Raji (cell line): ENCODE measurements around the gene EHMT1.

Experiments
- POLR2A ChIP-seq: IDR thresholded peaks from 2 replicates; pipeline ENCODE4 v1.6.1; 2011; ENCODE audit warnings: low read depth, low read length, control low read depth; ENCODE audit not compliant: insufficient read depth

Gene EHMT1

DNA sequence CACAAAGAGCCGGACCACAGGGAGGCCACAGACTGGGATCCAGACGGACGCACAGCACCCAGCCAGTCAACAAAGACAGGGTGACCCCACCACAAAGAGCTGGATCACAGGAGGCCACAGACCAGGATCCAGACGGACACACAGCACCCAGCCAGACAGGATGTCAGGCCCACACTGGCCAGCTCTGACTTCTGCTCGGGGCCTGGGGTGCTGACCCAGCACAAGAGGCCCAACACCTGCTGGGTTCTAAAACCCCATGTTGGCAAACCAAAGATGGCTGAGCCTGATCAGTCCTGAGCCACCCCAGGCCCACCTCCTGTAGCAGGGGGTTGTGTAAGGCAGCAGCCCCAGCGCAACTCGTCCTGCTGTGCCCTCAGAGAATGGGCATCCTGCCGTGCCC lies 34.8 kb upstream of the EHMT1 start:
- TF ChIP-seq POLR2A = no peak

DNA sequence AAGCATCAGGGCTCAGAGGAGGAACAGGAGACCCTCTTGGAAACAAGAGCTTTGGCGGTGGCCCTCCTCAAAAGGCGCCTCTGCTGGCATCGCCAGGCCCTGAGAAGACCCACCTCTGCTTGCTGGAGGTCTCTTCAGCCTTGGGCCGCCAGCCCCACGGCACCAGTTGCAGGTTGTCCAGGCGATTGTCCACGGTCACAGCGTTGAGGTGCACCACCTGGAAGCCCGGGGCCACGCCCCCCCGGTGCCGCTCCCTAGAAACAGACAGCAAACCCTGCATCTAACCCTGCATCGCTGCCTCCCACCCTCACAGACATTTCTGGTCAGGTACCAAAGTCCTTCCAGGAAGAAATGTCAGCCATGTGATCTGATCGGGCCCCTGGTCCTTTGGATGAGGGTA lies 32.0 kb upstream of the EHMT1 start:
- no peak for TF ChIP-seq POLR2A

DNA sequence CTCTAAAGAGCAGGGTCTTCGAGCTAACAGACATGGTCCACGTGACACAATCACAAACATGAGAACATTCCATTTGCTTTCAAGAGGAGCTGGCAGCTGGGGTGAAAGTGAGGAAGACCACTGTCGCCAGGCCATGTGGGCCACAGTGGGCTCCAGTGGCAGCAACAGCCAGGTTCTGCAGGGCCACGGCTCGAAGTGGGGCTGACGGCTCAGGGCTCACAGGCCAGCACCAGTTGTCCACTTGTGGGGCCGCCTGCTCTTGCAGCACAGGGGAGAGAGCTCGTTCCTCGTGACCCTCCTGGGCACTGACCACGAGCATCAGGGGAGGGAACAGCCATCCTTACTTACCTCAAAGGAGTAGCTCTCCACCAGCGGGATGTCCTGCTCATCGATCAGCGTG lies 30.5 kb upstream of the EHMT1 start:
- no peak for TF ChIP-seq POLR2A

DNA sequence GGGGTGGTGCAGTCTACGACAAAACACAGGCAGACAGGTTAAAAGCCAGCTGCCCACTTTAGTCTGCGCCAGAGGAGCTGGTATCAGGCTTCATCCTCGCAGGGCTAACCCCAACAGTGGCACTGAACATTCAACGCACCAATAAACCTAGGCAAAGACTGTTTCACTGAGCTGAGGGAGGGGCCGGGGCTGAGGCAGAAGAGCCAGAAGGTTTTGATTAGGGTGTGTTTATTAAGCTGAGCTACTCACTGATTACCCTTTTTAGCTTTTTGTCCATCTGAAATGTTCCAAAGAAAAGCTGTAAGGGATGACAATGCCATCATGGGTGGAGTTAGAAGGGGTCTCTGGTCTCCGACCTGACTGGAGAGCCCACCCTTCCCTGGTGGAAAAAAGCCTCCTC lies 29.9 kb upstream of the EHMT1 start:
- no peak for TF ChIP-seq POLR2A

DNA sequence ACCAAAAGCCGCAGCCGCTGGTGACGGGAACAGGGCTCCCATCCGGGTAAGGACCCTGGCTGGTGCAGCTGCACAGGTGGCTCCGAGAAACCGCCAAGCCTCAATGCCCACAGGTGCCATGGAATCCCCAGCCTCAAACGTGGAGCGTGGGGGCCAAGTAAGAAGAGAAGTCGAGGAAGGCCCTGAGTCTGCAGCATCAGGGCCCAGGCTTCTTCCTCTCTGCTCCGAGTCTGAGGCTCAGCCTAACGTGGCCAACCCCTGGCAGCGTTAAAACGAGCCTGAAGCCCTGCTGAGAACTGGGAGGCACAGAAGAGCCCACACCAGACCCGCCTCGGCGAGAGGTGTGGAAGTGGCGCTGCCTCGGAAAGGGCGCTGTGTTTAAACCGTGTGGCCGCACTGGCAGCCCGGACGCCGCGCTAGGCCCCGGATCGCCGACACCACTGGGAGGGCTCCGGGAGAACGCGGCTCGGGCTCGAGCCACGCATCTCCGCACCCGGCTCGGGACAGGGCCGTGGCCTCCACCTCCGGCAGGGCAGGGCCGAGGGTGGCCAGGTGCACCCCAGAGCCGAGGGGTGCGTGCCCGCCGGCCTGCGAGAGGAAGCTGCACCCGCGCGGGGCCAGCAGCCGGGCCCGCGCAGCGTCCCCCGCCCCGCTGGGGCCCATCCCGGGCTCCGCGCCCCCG lies 29.2 kb upstream of the EHMT1 start:
- no peak for TF ChIP-seq POLR2A

DNA sequence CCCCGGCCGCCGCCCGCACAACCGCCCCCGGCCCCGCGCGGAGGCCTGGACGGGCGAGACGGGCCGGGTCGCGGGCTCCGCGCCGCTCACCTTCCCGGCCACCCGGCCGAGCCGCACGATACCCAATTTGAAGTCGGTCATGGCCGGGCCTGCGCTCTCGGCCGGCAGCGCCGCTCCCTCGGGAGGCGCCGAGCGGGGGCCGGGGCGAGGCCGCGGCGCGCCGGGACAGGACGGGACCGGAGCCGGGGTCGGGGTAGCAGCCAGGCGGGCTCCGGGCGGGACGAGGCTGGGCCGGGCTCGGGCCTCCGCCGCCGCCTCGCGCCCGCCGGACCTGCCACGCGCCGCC lies 28.7 kb upstream of the EHMT1 start:
- no peak for TF ChIP-seq POLR2A

DNA sequence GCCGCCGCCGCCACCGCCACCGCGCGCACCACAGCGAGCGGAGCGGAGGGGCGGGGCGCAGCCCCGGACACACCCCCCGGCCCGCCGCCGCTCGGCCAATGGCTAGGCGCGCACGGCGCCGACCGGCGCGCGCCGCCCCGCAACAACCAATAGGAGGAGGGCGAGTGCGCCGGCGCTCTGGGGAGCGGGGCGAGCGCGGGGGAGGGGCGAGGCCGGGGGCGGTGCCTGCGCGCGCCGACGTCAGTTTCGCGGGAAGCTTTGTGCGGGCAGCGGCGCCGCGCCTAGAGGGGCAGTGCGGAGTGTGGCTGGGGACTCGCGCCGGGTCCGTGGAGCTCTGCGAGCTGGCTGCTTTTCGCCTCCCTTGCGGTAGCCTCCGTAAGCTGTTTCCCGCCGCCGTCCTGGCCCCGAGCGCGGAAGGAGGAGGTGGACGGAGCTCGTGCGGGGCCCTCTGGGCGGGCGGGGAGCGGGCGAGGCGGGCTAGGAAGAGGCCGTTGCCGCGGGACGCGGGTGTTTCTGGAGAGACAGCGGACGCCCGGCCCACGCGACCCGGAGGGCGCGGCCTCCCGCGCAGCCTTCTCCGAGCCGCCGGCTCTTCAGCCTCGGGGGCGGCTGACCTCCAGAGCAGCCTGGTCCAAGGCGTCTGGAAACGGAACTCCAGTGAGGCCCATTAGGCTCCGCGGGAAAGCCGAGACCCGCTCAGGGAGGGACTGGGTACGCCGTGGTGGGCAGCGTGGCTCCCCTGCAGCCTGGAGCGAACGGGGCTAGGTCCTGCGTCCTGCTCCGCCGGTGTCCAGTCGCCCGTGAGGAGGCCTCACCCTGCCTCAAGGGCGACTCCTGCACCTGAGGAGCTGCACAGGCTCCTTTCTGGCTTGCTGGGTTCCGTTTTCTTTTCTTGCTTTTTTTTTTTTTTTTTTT lies 28.1 kb upstream of the EHMT1 start, which contains the start of gene ZMYND19:
TSS of gene ZMYND19 (minus strand) at position 44 of the 915 bp plus-strand sequence. CDS start 249 bp downstream, outside the sequence.
- peak; percentile 70 for TF ChIP-seq POLR2A

DNA sequence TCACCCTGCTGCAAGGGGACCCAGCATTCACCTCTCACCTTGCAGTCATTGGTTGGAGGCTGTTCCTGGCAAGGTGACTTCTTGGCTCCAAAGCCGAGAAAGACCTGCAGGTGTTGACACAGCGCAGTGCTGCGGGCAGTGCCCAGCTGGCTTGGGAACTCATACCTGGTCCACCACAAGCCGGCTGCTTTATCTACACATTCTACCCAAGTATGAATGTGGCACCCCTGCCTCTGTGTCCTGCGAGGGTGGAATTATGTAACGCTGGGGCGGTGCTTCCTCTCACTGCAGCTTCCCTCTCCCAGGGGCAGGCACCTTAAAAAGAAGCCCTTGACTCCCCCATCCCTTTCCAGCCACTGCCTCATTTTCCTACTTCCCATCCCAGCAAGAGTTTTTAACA lies 26.0 kb upstream of the EHMT1 start:
- no peak for TF ChIP-seq POLR2A

DNA sequence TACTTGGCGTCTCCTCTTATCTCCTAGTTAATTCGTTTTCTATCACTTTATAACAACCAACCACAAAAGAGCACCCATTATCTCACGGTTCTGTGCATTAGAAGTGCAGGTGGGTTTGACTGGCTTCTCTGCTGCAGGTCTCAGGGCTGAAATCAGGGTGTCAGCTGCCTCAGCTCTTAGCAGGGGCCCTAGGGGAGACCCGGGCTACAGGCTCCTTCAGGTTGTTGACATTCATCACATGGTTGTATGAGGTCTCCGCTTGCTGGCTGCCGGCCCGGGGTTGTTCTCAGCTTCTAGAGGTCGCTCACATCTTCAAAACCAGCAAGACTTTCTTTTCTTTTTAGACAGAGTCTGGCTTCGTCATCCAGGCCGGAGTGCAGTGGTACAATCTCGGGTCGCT lies 25.6 kb upstream of the EHMT1 start:
- no peak for TF ChIP-seq POLR2A

DNA sequence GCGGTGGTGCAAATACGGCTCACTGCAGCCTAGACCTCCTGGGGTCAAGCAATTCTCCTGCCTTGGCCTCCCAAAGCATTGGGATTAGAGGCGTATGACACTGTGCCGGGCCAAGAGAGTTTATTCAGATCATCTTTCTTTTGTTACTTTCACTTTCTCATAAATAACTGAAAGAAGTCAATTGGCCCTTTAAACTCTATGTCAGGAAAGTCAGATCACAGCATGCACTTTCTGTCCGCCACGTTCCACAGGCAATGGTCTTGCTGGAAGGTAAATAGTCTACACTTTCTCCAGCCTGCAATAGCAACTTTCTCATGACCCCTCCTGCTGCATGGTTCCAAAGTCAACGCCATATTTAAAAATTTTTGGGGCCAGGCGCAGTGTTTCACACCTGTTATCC lies 19.9 kb upstream of the EHMT1 start:
- TF ChIP-seq POLR2A = no peak

DNA sequence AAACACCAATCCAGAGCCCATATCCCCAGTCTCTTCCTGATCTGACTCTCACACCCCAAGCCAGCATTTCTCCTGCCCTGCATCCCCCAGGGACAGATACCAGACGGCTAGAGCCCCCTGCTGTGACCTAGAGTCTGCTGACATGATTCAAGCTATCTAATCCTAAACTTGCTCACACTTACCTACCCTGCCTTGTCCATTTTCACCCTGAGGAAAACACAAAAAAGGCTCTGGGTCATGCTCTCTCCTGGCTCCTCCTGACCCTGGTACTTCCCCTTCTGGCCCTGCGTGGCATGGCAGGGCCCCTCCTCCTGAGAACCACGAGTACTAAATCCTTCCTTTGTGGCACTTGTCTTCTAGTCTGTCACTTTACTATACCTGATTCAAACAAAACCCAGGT lies 16.1 kb upstream of the EHMT1 start:
- TF ChIP-seq POLR2A = peak; percentile 47

DNA sequence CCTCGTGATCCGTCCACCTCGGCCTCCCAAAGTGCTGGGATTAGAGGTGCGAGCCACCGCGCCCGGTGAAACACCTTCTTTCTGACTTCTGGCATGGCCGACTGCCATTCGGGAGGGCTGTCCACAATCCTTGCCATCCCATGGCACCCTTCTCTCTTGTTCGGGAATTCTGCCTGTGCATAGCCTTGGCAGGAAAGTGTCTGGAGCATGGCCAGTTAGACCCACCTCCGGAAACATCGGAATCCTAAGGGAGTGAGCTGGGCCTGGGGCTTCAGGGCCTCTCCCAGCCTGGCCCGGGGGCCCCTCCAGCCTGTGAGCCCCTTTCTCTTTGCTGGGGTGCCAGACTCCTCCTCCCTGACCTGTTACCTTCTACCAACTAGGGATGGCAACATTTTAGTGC lies 14.9 kb upstream of the EHMT1 start:
- no peak for TF ChIP-seq POLR2A

DNA sequence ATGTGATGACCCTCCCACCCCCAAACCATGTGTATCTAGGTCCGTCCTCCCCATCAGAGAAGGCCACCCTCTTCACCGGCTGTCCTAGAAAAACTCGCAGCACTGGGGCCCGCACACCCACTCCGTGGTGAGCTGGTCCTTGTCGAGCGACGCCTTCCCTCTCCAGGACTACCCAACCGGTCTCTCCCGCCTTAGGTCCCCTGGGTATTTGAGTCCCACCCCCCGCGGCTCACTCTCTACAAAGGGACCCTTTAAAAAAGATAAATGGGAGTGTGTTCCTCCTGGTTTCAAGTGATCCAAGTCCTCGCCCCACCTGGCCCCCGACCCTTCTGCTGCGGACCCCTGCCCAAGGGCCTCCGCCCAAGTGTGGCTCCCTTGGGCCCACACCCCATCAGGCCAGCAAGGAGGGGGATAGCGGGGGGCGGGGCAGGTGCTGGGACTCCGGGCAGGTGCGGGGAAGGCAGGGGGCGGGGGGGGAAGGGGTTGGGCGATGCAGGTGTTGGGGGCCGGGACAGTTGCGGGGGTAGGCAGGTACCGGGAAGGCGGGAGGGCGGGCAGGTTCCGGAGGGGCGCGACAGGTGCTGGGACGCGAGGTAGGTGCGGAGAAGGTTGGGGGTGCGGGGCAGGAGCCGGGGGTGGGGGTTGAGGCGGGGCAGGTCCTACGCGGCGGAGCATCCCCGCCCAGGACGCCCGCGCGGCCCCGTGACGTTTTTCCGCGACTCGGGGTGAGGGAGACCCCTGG lies 14.3 kb upstream of the EHMT1 start:
- TF ChIP-seq POLR2A = no peak

DNA sequence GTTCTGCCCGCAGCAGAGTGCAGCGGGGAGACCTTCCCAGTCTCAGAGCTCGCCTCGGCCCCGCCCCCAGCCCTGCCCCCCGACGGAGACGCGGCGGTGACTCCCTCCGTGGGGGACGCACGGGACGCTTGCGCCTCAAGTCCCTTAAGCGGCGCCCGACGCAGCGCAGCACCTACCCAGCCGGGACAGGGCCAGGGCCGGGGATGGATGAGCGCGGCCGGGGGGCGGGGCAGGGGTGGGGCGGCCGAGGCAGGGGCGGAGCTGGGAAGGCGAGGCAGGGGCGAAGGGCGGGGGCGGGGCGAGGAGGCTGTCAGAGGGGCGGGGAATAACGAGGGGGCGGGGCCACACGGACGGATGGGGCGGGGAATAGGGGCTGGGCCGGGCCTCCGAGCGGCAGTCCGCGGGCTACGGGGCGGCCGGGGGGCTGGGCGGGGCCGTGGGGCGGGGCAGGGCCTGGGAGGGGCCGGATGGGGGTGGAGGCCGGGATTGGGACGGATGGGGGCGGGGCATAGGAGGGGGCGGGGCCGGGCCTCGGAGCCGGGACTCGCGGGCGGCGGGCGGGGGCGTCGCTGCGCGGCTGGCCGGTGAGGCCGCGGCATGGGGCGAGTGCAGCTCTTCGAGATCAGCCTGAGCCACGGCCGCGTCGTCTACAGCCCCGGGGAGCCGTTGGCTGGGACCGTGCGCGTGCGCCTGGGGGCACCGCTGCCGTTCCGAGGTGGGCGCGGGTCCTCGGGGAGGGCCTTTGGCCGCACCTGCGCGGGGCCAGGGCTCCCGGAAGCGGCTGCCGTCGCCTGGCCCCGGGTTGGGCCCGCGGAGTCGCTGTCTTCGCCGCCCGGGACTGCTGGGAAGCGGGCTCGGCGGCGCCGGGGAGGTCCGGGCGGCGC lies 13.4 kb upstream of the EHMT1 start, which contains the start of gene ARRDC1:
TSS of gene ARRDC1 (plus strand) at position 566 of the 884 bp plus-strand sequence. CDS start at position 598, 32 bp downstream.
- TF ChIP-seq POLR2A = peak; percentile 80

DNA sequence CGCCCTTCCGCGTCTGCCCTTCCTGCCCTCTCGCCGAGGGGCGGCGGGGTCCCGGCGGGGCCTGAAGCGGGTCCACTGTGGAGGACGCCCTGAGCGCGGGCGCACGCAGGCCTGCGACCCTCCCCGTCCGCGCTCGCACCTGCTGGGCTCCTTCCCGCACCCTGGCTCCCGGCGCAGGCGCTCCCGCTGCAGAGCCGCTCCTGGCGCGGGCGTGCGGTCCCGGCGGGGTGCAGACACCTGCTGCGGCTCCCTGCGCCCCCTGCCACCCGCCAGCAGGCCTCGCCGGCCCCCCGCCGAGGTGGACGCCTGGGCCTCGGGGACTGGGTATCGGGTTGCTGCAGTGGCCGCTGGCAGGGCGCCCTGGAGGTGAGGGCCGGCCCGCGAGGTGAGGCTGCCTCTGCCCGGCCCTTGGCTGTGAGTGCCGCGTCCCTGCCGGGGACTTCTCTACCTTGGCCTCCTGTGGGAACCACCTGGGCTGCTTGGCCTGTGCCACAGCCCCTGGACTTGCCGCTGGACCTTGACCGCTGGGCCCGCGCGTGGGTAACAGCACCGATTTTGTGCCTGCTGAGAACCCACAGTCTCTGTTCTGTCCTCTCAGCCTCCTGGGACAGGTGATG lies 12.7 kb upstream of the EHMT1 start:
- no peak for TF ChIP-seq POLR2A

DNA sequence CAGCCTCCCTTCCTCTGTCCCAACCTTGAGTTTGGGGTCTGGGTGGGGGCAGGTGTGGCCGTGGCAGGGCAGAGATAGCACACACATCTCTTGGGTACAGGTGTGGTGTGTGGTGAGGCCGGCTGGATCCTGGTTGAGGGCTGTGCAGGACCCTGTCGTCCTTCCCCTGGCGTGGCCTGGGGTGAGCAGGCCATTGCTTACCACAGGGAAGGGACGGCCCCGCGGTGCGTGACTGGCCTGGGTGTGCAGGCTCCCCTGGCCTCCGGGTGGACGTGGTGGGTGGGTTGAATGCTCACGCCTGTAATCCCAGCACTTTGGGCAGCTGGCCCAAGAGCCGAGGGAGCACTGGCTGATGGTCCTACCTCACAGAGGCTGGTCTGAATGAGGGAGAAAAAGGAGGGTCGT lies 12.1 kb upstream of the EHMT1 start:
- TF ChIP-seq POLR2A = no peak
